SU-DHL-6 (cell line): ENCODE data around the gene BRD2.

Experiments
- CTCF ChIP-seq: fragments of 200-600 bp; sonication (generic); IDR thresholded peaks from one replicate; pipeline ENCODE4 v1.5.1; 2017; ENCODE audit warnings: antibody characterized with exemption, mild to moderate bottlenecking, low read length, moderate library complexity; ENCODE audit not compliant: insufficient read depth, poor library complexity, severe bottlenecking
- EZH2phosphoT487 ChIP-seq: fragments of 200-600 bp; sonication (generic), shearing (Covaris generic); conservative IDR thresholded peaks from 2 replicates; pipeline ENCODE4 v1.6.1; 2018; ENCODE audit warnings: mild to moderate bottlenecking, antibody characterized with exemption, low read length, moderate library complexity, mixed read lengths

DNA sequence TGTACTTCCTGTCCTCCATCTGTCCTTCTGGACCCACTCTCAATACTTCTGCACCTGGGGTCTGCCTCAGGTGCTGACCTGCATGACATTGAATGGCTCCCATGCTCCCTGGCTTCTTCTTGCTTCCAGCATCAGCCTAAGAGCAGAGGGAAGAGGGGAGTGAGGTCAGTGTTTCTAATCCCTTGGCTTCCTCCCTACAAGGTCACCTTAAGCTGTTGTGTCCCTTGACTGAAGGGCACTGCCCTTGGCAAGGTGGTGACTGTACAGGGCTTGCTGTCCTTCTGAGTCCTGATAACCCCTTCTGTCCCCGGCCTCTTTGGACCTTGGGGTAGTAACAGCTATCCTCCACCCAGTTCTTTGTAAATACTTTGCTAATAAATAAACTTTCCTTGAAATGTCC is 37.2 kb upstream of the BRD2 start:
- TF ChIP-seq CTCF (no peak), EZH2phosphoT487 (no peak)
